IPS-18a (cell line): ENCODE measurements around the gene NAA80.
"Not testable (repeated sequence)": the region's sequence is repeated elsewhere in the genome, so short reads cannot be mapped to it uniquely, and the experiment has no call there.

Experiments used
- H3K27ac ChIP-seq: one replicate; pipeline ENCODE4 v1.5.1; 2013; ENCODE audit warnings: low read length
- H3K27me3 ChIP-seq: one replicate; pipeline ENCODE4 v1.6.1; 2013; ENCODE audit warnings: mild to moderate bottlenecking, low read length; ENCODE audit not compliant: control insufficient read depth, insufficient read depth
- H3K36me3 ChIP-seq: one replicate; pipeline ENCODE4 v1.6.1; 2013; ENCODE audit warnings: low read depth, low read length; ENCODE audit not compliant: control insufficient read depth
- H3K4me1 ChIP-seq: one replicate; pipeline ENCODE4 v1.6.1; 2013; ENCODE audit warnings: low read depth, low read length; ENCODE audit not compliant: control insufficient read depth
- H3K4me3 ChIP-seq: one replicate; pipeline ENCODE4 v1.5.1; 2013; ENCODE audit warnings: low read length
- H3K9ac ChIP-seq: one replicate; pipeline ENCODE4 v1.6.1; 2013; ENCODE audit warnings: mild to moderate bottlenecking, low read length, moderate library complexity
- H3K9me3 ChIP-seq: one replicate; pipeline ENCODE4 v1.6.1; 2013; ENCODE audit warnings: low read depth, low read length; ENCODE audit not compliant: control insufficient read depth

The NAA80 gene

DNA sequence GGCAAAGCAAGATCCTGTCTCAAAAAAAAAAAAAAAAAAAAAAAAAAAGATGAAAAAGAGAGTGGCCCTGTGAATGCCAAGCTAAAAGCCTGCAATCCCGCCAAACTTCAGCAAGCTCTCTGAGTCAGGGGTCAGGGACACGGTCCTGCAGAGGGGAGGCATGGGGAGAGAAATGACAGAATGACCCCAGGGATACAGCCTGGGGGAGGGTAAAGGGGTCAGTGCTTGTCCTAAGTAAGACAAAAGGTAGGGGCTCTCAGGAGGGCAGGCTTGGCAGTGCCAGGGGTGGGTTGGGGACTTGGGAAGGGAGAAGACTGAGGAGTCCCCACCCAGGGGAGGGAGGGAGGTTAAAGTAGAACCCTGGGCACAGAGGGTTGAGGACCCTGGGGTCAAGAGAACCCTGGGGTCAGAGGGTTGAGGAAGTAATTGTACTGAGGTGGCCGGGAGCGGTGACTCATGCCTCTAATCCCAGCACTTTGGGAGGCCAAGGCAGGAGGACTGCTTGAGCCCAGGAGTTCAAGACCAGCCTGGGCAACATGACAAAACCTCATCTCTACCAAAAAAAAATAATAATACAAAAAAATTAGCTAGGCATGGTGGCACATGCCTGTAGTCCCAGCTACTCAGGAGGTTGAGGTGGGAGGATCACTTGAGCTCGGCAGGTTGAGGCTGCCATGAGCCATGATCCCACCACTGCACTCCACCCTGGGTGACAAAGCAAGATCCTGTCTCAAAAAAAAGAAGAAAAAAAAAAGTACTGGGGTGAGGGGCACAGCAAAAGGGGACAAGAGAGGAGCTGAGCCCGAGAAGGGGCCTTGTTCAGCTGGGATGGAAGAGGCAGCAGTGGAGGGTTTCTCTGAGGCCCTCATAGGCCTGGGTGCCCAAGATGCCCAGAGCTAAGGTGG is 35.5 kb downstream of the NAA80 start:
- Histone ChIP-seq H3K27me3 (no peaks in the 10 kb centered on the region), H3K4me1 (peaks cover 46% of the 10 kb centered on the region), H3K4me3 (no peak overlapping the region), H3K27ac (no peak overlapping the region), H3K36me3 (no peaks in the 10 kb centered on the region), H3K9ac (peak overlapping the region; percentile 11), H3K9me3 (no peaks in the 10 kb centered on the region)

DNA sequence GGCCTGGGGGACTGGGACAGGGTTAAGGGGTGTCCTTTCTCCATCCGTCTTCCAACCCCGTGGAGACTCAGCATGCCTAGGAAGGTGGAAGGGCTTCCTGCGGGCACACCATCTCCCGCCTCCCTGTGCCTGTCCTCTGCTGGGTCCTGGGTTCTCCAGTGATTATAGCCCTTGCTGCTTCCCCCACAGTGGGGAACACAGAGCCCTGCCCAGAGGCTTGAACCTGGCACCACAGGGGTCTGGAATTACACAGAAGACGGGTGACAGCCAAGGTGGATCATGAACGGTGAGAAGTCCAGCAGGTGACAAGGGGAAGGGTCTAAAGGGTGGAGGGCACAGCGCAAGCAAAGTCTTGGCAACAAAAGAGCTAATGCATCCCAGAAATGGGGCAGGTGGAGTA is 36.4 kb downstream of the NAA80 start:
- H3K36me3 ChIP-seq, result peaks cover 7% of the 10 kb centered on the region
- no peak overlapping the region for H3K9ac ChIP-seq
- H3K27ac ChIP-seq, result no peak overlapping the region
- H3K9me3 ChIP-seq, result no peaks in the 10 kb centered on the region
- H3K27me3 ChIP-seq, result no peaks in the 10 kb centered on the region
- no peak overlapping the region for H3K4me3 ChIP-seq
- H3K4me1 ChIP-seq, result peaks cover 40% of the 10 kb centered on the region

DNA sequence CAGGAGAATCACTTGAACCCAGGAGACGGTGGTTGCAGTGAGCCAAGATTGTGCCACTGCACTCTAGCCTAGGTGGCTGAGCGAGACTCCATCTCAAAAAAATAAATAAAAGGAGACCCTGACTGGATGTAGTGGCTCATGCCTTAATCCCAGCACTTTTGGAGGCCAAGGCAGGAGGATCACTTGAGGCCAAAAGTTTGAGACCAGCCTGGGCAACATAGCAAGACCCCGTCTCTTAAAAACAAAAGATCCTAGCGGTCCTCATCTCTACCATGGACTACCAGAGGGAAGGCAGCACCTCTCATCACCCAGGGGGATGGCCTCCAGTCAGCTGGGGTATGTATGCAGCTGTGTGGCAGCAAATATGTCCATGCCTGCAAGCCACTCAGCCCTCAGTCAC is 37.0 kb downstream of the NAA80 start:
- Histone ChIP-seq H3K36me3 (peaks cover 11% of the 10 kb centered on the region), H3K4me1 (peaks cover 36% of the 10 kb centered on the region)
- not testable (repeated sequence) for H3K9me3 ChIP-seq, H3K4me3 ChIP-seq, H3K27me3 ChIP-seq, H3K9ac ChIP-seq, H3K27ac ChIP-seq

DNA sequence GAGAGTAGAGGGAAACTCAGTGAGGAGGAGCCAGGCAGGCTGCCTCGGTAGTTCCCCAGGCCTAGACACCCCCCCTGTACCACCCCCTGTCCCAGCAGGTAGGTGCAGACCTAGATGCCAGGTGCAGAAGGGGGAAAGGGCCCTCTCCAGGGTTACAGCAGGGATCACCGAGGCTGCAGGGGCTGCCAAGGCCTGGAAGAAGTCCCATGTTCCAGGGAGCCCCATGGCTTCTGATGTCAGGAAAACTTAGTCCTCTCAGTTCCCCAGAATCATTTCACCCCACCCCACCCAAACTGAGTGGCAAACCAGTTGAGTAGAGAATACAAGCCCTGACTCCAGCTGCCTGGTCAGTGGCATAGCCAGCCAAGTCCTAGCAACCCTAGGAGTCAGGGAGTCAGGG is 37.7 kb downstream of the NAA80 start:
- no peak overlapping the region for H3K4me3 ChIP-seq
- no peaks in the 10 kb centered on the region for H3K9me3 ChIP-seq
- H3K27me3 ChIP-seq, result no peaks in the 10 kb centered on the region
- H3K36me3 ChIP-seq, result peaks cover 17% of the 10 kb centered on the region
- H3K4me1 ChIP-seq, result peaks cover 30% of the 10 kb centered on the region
- no peak overlapping the region for H3K9ac ChIP-seq
- no peak overlapping the region for H3K27ac ChIP-seq

DNA sequence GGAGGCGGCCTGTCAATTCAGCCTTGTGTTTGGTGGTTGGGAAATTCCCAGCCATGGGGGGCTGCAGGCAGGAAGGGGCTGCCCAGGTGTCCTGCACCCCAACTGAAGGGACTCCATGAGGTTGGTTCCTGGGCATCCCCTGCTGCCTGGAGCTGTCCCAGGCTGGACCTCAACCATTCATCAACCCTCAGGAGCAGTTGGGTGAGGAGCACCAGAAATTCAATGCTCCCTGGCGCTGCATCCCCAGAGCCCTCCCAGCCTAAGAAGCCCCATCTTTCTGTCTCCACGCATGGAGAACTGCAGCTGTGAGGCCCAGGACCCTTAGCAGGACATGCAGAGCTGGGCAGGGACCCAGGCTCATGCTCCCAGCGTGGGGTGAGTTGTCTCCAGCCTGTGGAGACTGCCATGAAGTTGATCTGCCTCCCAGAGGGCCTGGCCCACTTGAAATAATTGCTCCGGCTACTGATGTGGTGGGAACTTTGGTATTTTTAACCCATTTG is 38.2 kb downstream of the NAA80 start:
- H3K4me1 ChIP-seq, result peaks cover 28% of the 10 kb centered on the region
- peaks cover 22% of the 10 kb centered on the region for H3K36me3 ChIP-seq
- peak overlapping the region; percentile 46 for H3K4me3 ChIP-seq
- H3K9ac ChIP-seq, result peak overlapping the region; percentile 77
- H3K9me3 ChIP-seq, result no peaks in the 10 kb centered on the region
- no peaks in the 10 kb centered on the region for H3K27me3 ChIP-seq
- H3K27ac ChIP-seq, result no peak overlapping the region

DNA sequence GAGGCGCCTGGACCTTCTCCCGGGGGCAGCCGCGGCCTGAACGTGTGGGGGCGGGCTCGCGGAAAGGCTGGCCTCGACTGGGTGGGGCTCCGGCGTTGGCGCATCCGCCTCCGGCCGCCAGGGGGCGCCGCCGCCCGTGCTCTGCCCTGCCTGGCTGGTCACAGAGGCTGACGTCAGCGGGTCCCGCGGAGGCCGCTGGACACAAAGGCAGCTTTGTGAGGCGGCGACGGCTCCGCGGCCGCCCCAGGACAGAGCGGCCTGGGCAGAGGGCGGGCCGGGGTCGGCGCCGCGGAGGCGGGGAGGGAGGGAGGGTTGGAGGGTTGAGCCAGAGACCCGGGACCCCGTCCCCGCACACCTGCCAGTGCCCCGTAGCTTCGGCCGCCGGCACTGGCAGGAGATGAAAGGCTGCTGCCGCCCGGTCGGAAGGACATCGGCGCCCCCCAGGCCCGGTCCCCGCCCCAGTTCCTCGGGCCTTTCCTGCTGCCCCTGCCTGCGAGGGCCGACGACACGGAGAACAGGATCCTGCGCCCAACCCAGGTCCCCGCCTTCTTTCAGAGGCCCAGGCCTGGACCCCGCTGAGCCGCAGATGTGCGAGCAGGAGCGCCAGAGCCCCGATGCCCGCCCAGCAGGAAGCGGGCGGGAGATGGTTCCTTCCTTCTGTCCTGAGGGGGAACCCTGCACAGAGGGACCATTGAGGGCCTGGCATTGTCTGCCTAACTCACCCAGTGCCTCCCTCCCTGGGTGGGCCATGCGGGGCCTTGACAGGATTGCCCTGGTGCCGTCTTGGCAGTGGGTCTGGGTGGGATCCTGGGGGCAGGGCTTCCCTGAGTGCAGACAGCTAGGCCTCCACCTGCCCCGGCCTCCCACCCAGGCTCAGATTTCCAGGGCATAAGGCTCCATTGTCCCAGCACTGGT is 38.9 kb downstream of the NAA80 start:
- Histone ChIP-seq H3K36me3 (peaks cover 22% of the 10 kb centered on the region), H3K4me1 (peaks cover 24% of the 10 kb centered on the region), H3K27me3 (no peaks in the 10 kb centered on the region), H3K27ac (no peak overlapping the region), H3K9me3 (no peaks in the 10 kb centered on the region), H3K9ac (peak overlapping the region; percentile 77), H3K4me3 (peak overlapping the region; percentile 46)

DNA sequence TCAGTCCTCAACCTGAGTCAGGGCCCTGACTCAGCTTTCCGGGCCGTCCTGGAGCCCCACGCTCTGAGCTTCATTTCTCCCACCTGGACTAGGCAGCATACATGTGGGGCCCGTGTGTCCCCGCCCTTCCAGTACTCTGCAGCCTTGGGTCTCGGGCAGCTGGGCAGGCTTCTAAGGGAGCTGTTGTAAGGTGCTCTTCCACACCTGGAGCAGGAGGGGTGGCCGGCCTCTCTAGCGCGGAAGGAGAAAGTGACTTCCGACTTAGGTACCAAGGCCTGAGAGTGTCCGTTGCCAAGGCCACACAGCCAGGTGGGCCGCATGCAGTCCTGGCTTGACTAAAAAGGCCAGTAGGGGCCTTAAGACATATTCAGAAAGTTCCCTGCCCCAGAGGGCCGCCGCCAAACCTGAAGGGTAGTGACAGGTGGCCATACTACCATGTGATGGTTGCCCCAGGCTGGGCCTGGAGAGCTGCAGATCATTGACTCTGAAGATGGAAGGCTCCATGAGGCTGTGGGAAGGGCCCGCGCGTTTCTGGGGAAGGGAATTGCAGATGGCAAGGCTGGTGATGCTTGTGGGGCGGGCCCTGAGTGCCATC is 39.7 kb downstream of the NAA80 start:
- peaks cover 19% of the 10 kb centered on the region for H3K4me1 ChIP-seq
- no peak overlapping the region for H3K9ac ChIP-seq
- no peak overlapping the region for H3K4me3 ChIP-seq
- H3K27ac ChIP-seq, result no peak overlapping the region
- H3K27me3 ChIP-seq, result no peaks in the 10 kb centered on the region
- no peaks in the 10 kb centered on the region for H3K9me3 ChIP-seq
- H3K36me3 ChIP-seq, result peaks cover 22% of the 10 kb centered on the region

DNA sequence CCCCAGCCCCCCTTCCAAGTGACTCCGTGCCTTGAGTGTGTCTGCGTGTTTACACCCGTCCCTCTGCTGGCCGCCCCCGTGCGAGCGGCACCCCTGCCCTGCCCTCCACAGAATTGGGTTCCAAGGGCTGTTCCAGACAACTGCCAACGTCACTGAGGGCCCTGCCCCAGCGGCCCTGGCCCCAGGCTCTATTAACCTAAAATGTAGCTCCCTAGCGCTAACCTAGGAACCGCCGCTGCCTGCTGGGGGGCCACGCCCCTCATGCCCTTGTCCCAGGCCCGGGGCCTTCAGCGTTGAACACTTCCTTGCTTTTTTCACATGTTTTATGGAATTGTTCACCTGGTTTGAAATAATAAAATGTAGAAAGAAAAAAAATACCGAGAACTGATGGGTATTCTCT is 40.2 kb downstream of the NAA80 start:
- H3K27me3 ChIP-seq, result no peaks in the 10 kb centered on the region
- H3K4me1 ChIP-seq, result peaks cover 14% of the 10 kb centered on the region
- no peak overlapping the region for H3K4me3 ChIP-seq
- no peak overlapping the region for H3K9ac ChIP-seq
- no peaks in the 10 kb centered on the region for H3K9me3 ChIP-seq
- peaks cover 22% of the 10 kb centered on the region for H3K36me3 ChIP-seq
- no peak overlapping the region for H3K27ac ChIP-seq

DNA sequence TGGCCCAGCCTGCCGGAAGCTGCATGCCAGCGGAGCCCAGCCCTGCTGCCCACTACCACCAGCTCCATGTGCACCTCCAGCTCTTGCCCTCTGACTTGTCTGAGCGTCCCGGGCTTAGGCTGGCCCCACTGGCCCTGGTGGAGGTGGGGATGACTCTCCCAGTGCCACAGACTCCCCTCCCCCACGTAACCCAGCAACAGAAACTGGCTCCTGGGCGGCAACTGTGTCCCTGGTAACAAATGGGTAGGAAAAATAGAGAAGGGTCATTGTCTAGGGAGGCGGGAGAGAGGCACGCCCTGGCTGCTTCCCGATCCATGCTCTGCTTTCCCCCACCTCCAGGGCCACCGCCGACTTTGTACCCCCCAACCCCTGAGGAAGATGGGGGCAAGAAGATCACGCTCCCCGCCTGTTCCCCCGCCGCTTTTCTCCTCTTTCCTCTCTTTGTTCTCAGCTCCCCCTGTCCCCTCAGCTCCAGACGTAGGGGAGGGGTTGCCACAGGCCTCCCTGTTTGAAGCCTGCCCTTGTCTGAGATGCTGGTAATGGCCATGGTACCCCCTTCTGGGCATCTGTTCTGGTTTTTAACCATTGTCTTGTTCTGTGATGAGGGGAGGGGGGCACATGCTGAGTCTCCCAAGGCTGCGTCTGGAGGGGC is 41.0 kb downstream of the NAA80 start:
- peaks cover 14% of the 10 kb centered on the region for H3K4me1 ChIP-seq
- H3K9me3 ChIP-seq, result no peaks in the 10 kb centered on the region
- H3K4me3 ChIP-seq, result no peak overlapping the region
- no peaks in the 10 kb centered on the region for H3K27me3 ChIP-seq
- peaks cover 25% of the 10 kb centered on the region for H3K36me3 ChIP-seq
- H3K9ac ChIP-seq, result no peak overlapping the region
- H3K27ac ChIP-seq, result no peak overlapping the region

DNA sequence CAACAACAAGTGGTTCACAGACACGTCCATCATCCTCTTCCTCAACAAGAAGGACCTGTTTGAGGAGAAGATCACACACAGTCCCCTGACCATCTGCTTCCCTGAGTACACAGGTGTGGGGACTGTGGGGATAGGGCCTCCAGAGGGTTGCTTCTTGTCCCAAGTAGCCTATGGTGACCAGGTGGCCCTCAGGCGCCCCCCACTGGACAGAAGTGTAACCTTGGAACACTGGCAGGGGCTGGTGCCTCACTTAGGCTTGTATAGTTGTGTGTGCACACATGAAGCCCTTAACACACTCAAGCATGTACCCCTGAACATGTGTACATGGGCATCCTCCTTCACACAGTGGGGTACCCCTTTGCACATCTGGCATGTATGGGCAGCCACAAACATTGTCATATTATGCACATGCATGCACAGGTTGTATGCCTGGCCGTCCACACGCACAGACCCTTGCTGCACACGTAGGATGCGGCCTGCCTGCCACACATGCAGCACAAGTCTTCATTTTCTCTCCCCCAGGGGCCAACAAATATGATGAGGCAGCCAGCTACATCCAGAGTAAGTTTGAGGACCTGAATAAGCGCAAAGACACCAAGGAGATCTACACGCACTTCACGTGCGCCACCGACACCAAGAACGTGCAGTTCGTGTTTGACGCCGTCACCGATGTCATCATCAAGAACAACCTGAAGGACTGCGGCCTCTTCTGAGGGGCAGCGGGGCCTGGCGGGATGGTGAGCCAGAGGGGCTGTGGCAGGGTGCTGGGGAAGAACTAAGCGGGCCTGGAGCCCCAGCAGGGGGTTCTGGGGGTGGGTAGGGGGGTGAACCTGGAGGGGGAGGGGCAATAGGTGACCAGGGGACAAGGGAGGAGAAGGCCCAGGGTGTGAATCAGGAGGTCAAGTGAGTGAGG is 42.0 kb downstream of the NAA80 start:
- no peak overlapping the region for H3K27ac ChIP-seq
- H3K9ac ChIP-seq, result no peak overlapping the region
- H3K27me3 ChIP-seq, result no peaks in the 10 kb centered on the region
- H3K36me3 ChIP-seq, result peaks cover 32% of the 10 kb centered on the region
- H3K4me3 ChIP-seq, result no peak overlapping the region
- H3K9me3 ChIP-seq, result no peaks in the 10 kb centered on the region
- peaks cover 14% of the 10 kb centered on the region for H3K4me1 ChIP-seq
